H1 (cell line): ENCODE data around the gene LCLAT1. TPM values are rescaled to one million over a fixed set of nuclear protein-coding genes. Genes with fewer than 3 reads are reported as not detected.

Experiments used
- CTCF ChIA-PET: fragments of 300-600 bp; sonication (Branson Sonifier 250); formaldehyde crosslinking; loops from one replicate; lab custom pipeline; 2021; ENCODE audit not compliant: partially characterized antibody; lab: Charles Lee
- POLR2A ChIA-PET: fragments of 300-600 bp; sonication (Branson Sonifier 250); formaldehyde crosslinking; loops from one replicate; lab custom pipeline; 2021; ENCODE audit warnings: inconsistent platforms; ENCODE audit not compliant: partially characterized antibody; lab: Charles Lee
- DNase-seq, 2 experiments: peaks; one replicate each; pipeline versions ENCODE4 v3.0.0 to v3.0.0-alpha.2; 2010 to 2022; ENCODE audit warnings: low spot score in 2 of 2, low read depth in 1 of 2, mixed read lengths in 1 of 2
- FAIRE-seq: peaks from 2 replicates; lab custom pipeline; 2011; peaks lifted over from hg19 to GRCh38; lab: Jason Lieb, UNC
- H2AFZ ChIP-seq: 2 replicates; pipeline ENCODE4 v1.8.1; 2012; ENCODE audit warnings: low read length, inconsistent platforms
- H2AK5ac ChIP-seq: 2 replicates; pipeline ENCODE4 v1.6.1; 2013; ENCODE audit warnings: low read depth, low read length
- H2BK120ac ChIP-seq: replicated peaks from 2 replicates; pipeline ENCODE3; 2013; ENCODE audit warnings: low read depth, low read length, inconsistent platforms
- H2BK12ac ChIP-seq: 2 replicates; pipeline ENCODE4 v1.6.1; 2013; ENCODE audit warnings: low read depth, low read length
- H2BK15ac ChIP-seq: 2 replicates; pipeline ENCODE4 v1.6.1; 2013; ENCODE audit warnings: low read length
- H2BK20ac ChIP-seq: 2 replicates; pipeline ENCODE4 v1.6.1; 2013; ENCODE audit warnings: low read length
- H2BK5ac ChIP-seq: 2 replicates; pipeline ENCODE4 v1.6.1; 2013; ENCODE audit warnings: low read depth, low read length
- H3K14ac ChIP-seq: 2 replicates; pipeline ENCODE4 v1.6.1; 2013; ENCODE audit warnings: inconsistent platforms; ENCODE audit not compliant: insufficient read length
- H3K18ac ChIP-seq: 2 replicates; pipeline ENCODE4 v1.6.1; 2013; ENCODE audit warnings: low read length; ENCODE audit errors: extremely low read depth
- H3K23ac ChIP-seq: 2 replicates; pipeline ENCODE4 v1.6.1; 2013; ENCODE audit warnings: inconsistent platforms; ENCODE audit not compliant: insufficient read length
- H3K23me2 ChIP-seq: 2 replicates; pipeline ENCODE4 v1.6.1; 2013; ENCODE audit warnings: low read depth, low read length
- H3K27ac ChIP-seq: 2 replicates; pipeline ENCODE4 v1.6.1; 2011; ENCODE audit warnings: low read depth, low read length, inconsistent platforms
- H3K27me3 ChIP-seq, 4 experiments: replicated peaks in 1 of 4; 1 replicate in 1 of 4; 2 replicates in 3 of 4; pipeline versions ENCODE4 v1.6.1 to v1.8.1; 2011 to 2013; ENCODE audit warnings: low read length in 3 of 4, mild to moderate bottlenecking in 3 of 4, inconsistent platforms in 2 of 4, mixed read lengths in 2 of 4, moderate library complexity in 1 of 4; ENCODE audit not compliant: control insufficient read depth in 3 of 4, insufficient read depth in 3 of 4; ENCODE audit errors: extremely low read depth in 1 of 4
- H3K36me3 ChIP-seq, 4 experiments: 2 replicates each; pipeline versions ENCODE4 v1.6.1 to v1.8.1; 2011 to 2013; ENCODE audit warnings: mild to moderate bottlenecking in 4 of 4, low read length in 3 of 4, moderate library complexity in 2 of 4, control low read depth in 1 of 4, inconsistent platforms in 1 of 4; ENCODE audit not compliant: insufficient read depth in 4 of 4, control insufficient read depth in 2 of 4
- H3K4ac ChIP-seq: replicated peaks from 2 replicates; pipeline ENCODE3; 2013; ENCODE audit warnings: low read length, low read depth, mixed read lengths, inconsistent platforms; ENCODE audit not compliant: insufficient read length
- H3K4me1 ChIP-seq, 4 experiments: replicated peaks in 1 of 4; 1 replicate in 1 of 4; 2 replicates in 3 of 4; pipeline versions ENCODE4 v1.6.1 to v1.8.1; 2011 to 2013; ENCODE audit warnings: low read length in 3 of 4, inconsistent platforms in 2 of 4, mixed read lengths in 1 of 4; ENCODE audit not compliant: insufficient read depth in 4 of 4, control insufficient read depth in 3 of 4
- H3K4me2 ChIP-seq, 2 experiments: 2 replicates each; pipeline versions ENCODE4 v1.6.1 to v1.8.1; 2011 to 2013; ENCODE audit warnings: low read depth in 2 of 2, low read length in 2 of 2, control low read depth in 1 of 2, inconsistent platforms in 1 of 2, mild to moderate bottlenecking in 1 of 2; ENCODE audit not compliant: insufficient read depth in 1 of 2
- H3K4me3 ChIP-seq, 4 experiments: fragments of 200-600, 300-600 bp in 1 of 4; sonication (generic), shearing (Covaris generic), sonication (Bioruptor Twin) in 1 of 4; 2 replicates each; pipeline versions ENCODE4 v1.5.1 to v1.8.1; 2011 to 2016; ENCODE audit warnings: low read length in 4 of 4, low read depth in 3 of 4, control low read depth in 2 of 4, inconsistent platforms in 2 of 4, mild to moderate bottlenecking in 2 of 4, mixed read lengths in 1 of 4, moderate library complexity in 1 of 4; ENCODE audit not compliant: insufficient read depth in 2 of 4; ENCODE audit errors: extremely low read depth in 1 of 4
- H3K56ac ChIP-seq: replicated peaks from 2 replicates; pipeline ENCODE3; 2013; ENCODE audit warnings: low read depth, mild to moderate bottlenecking, mixed read lengths, low read length, inconsistent platforms; ENCODE audit not compliant: insufficient read length
- H3K79me1 ChIP-seq: 2 replicates; pipeline ENCODE4 v1.6.1; 2013; ENCODE audit warnings: low read depth, low read length, control low read depth
- H3K79me2 ChIP-seq, 2 experiments: 2 replicates each; pipeline versions ENCODE4 v1.6.1 to v1.8.1; 2012 to 2013; ENCODE audit warnings: low read length in 2 of 2, mild to moderate bottlenecking in 2 of 2, inconsistent platforms in 1 of 2; ENCODE audit not compliant: insufficient read depth in 2 of 2, control insufficient read depth in 1 of 2
- H3K9ac ChIP-seq, 4 experiments: replicated peaks in 1 of 4; 1 replicate in 1 of 4; 2 replicates in 3 of 4; pipeline versions ENCODE4 v1.6.1 to v1.8.1; 2011 to 2013; ENCODE audit warnings: low read depth in 3 of 4, low read length in 3 of 4, control low read depth in 2 of 4, mild to moderate bottlenecking in 2 of 4, moderate library complexity in 2 of 4, inconsistent platforms in 1 of 4; ENCODE audit errors: extremely low read depth in 1 of 4
- H3K9me3 ChIP-seq, 2 experiments: 2 replicates each; pipeline versions ENCODE4 v1.6.1 to v1.8.1; 2012 to 2013; ENCODE audit warnings: mild to moderate bottlenecking in 2 of 2, moderate library complexity in 2 of 2, control low read depth in 1 of 2, inconsistent platforms in 1 of 2, low read depth in 1 of 2, low read length in 1 of 2, mixed read lengths in 1 of 2; ENCODE audit not compliant: insufficient read depth in 2 of 2
- H4K20me1 ChIP-seq, 2 experiments: replicated peaks in 1 of 2; 2 replicates each; pipeline versions ENCODE3 to v1.8.1; 2011 to 2013; ENCODE audit warnings: inconsistent platforms in 2 of 2, low read length in 2 of 2, mild to moderate bottlenecking in 1 of 2; ENCODE audit not compliant: insufficient read depth in 2 of 2, control insufficient read depth in 1 of 2
- H4K5ac ChIP-seq: 2 replicates; pipeline ENCODE4 v1.6.1; 2013; ENCODE audit warnings: low read length, low read depth, mixed read lengths, inconsistent platforms; ENCODE audit not compliant: insufficient read length
- H4K8ac ChIP-seq: 2 replicates; pipeline ENCODE4 v1.8.0; 2013; ENCODE audit warnings: mild to moderate bottlenecking, moderate library complexity, low read length, inconsistent platforms; ENCODE audit not compliant: insufficient read depth; ENCODE audit errors: extremely low read depth
- H4K91ac ChIP-seq: replicated peaks from 2 replicates; pipeline ENCODE3; 2013; ENCODE audit warnings: low read length, mixed read lengths, inconsistent platforms; ENCODE audit not compliant: insufficient read length
- POU5F1 ChIP-seq: IDR thresholded peaks from 2 replicates; pipeline ENCODE4 v1.6.1; 2011; ENCODE audit warnings: low read depth, mild to moderate bottlenecking, low read length, moderate library complexity
- RXRA ChIP-seq: IDR thresholded peaks from 2 replicates; pipeline ENCODE4 v1.6.1; 2011; ENCODE audit warnings: low read depth, mild to moderate bottlenecking, low read length, moderate library complexity; ENCODE audit not compliant: insufficient read depth
- WGBS, 2 experiments: shearing (Covaris generic) in 1 of 2; methylation state at CpG; one replicate each; pipeline versions ENCODE4 v1.1.6 to v1.1.7; 2013 to 2015; ENCODE audit warnings: low lambda C conversion rate in 2 of 2, mixed read lengths in 2 of 2, inconsistent platforms in 1 of 2, low coverage in 1 of 2, missing lambda C conversion rate in 1 of 2; ENCODE audit not compliant: insufficient replicate concordance in 2 of 2, insufficient coverage in 1 of 2, insufficient read length in 1 of 2; ENCODE audit errors: extremely low coverage in 1 of 2, missing lambda C conversion rate in 1 of 2; 5-methylcytosine and 5-hydroxymethylcytosine counted together
- polyA plus RNA-seq, 7 experiments: library from polyadenylated mRNA; depleted of rRNA in 3 of 7; stranded (reverse) in 5 of 7; unstranded in 2 of 7; fragments of >200 nt in 5 of 7; fragments of 200-250 nt in 2 of 7; gene quantifications; 1 replicate in 5 of 7; 2 replicates in 1 of 7; 4 replicates in 1 of 7; pipeline versions ENCODE4 v1.2.1 to v1.2.3, GENCODE V29; 2011 to 2013; ENCODE audit warnings: missing spikeins in 2 of 7, mixed read lengths in 2 of 7
- total RNA-seq: library from RNA; stranded (reverse); fragmentation: NEBNext Ultra II Directional; extraction: Animal tissue kit (Norgen Biotek cat#: 25700); gene quantifications from 2 replicates; pipeline ENCODE4 v1.2.1, GENCODE V29; 2021

The LCLAT1 gene
- total and polyA plus RNA-seq, 2 of the 8 experiments (the other 6 are each of a cell fraction or from before 2014, with no cell fraction given) = 7.6 to 22.0 TPM

- H4K91ac ChIP-seq = no peak overlapping the region
- no peak overlapping the region for H2AFZ ChIP-seq
- no peak overlapping the region for H3K18ac ChIP-seq
- no peak overlapping the region for H3K4ac ChIP-seq
- H3K4me2 ChIP-seq = no peak overlapping the region
- H4K20me1 ChIP-seq = no peaks in the 10 kb centered on the region
- H4K8ac ChIP-seq = no peak overlapping the region
- no peak overlapping the region for H3K23ac ChIP-seq
- POLR2A ChIA-PET = no interaction called here
- no peak overlapping the region for H3K27ac ChIP-seq
- no peak overlapping the region for H4K5ac ChIP-seq
- FAIRE-seq = no peak
- no peak overlapping the region for H3K56ac ChIP-seq
- H2BK120ac ChIP-seq = no peak overlapping the region
- CTCF ChIA-PET = interaction anchor here (1.6 to 1.8 kb wide), 3 partner anchors 216 to 287 kb away, joined by 3 to 6 read pairs (median 3); no protein-coding TSS in a partner anchor
- H3K79me1 ChIP-seq = no peaks in the 10 kb centered on the region
- H3K14ac ChIP-seq = no peak overlapping the region
- no peaks in the 10 kb centered on the region for H3K23me2 ChIP-seq
- H3K36me3 ChIP-seq = no peaks in the 10 kb centered on the region
- H2BK5ac ChIP-seq = no peak overlapping the region
- no peak overlapping the region for H2AK5ac ChIP-seq
- no peak for DNase-seq
- H3K79me2 ChIP-seq = no peaks in the 10 kb centered on the region
- no peaks in the 10 kb centered on the region for H3K9me3 ChIP-seq
- H2BK20ac ChIP-seq = no peak overlapping the region
- H2BK15ac ChIP-seq = no peak overlapping the region
- no peak overlapping the region for H2BK12ac ChIP-seq
- H3K27me3 ChIP-seq = no peaks in the 10 kb centered on the region
- H3K4me1 ChIP-seq = peaks cover 5 to 15% (median 9%) of the 10 kb centered on the region in 4 experiments; a peak in 5 of 7 replicates
- 100% methylated on average over 1 of the region's 1 CpG; no CpG with 5 or more reads in 1 of the 2 experiments for WGBS, 2 experiments
- no peak overlapping the region for H3K4me3 ChIP-seq
- no peak overlapping the region for H3K9ac ChIP-seq
- no peak for TF ChIP-seq RXRA
- TF ChIP-seq POU5F1 = no peak
Measured at GRCh38 chr2:30424231-30424630, 22.8 kb upstream of the LCLAT1 start.
